ENCODE measurements around the gene GNLY.

GNLY gene

DNA sequence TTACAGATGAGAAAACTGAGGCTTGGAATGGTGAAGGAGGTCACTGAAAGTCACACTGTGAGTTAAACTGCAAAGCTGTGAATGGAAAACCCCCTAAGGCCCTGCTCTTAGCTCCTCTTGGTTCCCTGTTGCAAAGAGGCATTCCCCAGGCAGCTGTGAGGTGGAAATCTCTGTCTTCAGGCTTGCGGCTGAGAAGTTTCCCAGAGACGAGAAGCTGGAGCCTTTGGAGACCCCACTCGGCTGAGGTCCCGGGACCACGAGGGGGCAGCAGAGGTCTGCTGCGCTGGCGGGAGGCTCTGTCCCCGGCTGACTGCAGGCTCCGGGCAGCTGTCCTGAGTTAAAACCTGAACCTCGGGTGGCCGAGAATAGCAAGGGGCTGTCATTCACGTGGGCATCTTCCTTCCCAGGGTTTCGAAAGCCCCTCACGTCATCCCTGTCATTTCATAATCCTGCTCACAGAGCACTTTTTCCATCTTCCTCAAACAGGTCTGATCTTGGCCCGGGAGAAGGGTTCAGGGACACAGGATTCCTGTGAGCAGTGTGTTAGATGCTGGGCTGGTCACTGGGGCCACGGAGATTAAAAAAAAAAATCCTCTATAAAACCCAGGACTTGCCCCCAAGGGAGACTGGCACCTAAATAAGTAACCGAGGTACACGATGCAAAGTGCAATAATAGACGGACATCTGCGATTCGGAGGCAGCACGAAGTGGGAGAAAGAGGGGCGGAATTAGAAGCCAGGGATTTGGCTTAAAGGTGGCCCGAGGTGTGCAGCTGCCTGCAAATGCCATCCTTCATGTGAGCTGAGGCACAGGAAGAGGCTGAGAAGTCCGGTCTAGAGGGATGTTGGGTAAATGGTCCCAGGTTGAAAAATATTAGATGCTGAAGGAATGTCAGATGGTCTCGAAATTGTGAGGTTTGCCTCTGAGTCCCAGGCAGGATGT lies 35.0 kb downstream of the GNLY start:
- peak; percentile 54 for DNase-seq (ENCODE audit: low read depth)

DNA sequence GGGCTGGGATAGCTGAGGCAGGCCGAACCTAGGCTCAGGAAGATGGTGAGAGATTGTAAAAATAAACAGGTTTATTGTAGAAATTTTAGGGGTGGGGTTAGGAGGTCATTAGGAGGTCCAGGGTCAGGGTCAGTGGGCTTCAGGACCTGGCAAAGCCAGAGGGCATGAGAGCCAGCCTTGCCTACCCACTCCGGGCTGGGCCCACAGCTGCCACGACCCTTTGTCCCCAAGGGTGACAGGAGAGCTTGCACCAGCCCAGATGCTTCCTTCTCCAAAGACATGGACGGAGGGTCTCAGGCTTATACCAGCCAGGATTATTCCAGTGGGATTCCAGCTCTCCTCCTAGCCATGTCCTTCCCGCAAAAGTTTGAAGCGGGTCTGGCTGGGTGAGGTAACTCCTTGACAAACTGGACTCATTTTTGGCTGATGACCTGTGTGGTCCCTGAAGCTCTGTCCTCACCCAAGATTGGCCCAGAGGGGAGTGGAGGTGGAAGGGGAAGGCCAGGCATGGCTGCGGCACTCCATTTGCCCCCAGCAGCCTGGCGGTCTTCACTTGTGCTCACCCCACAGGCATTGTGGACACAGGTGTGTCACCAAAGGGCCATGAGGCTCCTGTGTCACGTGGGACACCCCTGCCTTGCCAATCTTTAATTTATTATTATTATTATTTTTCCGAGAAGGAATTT lies 35.8 kb downstream of the GNLY start:
- DNase-seq (ENCODE audit: low read depth): no peak

DNA sequence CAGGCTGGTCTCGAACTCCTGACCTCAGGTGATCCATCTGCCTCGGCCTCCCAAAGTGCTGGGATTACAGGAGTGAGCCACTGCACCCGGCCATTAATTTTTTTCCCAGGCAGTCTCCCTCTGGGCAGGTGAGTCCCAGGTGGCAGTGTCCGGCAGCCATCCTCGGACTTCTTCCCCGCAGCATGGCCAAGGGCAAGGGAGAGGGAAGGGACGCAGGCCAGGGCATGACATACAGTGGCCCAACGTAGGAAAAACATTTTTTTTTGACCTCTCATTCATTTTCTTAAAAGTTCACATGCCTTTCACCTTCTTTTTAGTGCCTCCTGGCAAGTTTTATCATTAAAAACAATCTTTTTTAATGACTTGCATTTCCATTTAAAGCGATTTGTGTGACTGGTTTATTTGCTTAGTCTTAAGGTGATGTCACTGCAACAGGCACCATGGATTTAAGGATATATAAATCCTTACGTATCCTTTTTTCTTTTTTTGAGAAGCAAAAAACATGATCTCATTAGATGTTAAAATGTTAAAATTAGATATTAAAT lies 36.6 kb downstream of the GNLY start:
- no peak for DNase-seq (ENCODE audit: low read depth)

DNA sequence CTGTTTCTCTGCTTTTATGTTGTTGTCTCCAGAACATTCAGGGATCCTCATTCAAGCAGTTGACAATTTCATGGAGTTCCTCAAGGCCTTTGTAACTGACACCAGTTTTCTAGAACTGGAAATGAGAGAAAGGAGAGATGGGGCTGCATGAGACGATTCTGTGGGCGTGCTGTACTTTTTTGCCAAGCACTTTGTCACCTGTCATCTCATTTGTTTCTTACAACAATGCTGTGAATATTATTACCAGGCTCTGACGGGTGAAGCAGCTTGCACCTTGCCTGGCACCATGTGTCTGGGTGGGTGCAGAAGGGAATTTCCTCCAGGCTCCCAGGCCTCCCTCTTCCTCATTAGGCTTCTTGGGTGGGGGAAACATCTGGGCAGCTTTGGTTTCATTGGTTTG lies 37.4 kb downstream of the GNLY start:
- no peak for DNase-seq (ENCODE audit: low read depth)

DNA sequence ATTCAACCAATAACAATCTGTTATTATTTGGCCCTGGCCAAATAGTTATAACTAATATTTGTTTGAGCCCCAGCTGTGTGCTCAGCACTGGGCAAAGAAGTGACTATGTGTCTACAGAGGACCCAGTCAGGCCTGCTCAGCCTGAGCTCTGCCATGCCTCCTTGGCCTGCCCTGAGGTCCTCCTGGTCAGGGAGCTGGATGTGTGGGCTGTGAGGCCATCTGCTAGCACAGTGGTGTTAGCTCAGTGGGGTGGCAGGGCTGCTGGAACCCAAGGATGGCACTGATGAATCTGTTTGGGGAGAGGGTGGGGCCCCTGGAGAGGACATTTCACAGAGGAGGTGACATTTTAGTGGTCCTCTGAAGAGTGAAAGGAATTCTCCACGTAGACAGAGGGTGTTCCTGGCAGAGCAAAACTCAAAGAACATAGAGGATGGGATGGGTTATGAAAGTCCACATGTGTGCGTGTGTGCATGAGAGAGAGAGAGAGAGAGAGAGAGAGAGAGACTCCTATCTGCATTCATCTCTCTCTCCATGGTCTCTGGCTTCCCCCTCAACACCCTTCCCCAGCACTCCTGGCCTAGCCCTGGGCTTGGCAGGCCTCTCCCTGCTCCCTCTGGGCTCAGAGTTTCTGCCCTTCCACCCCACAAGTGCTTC lies 38.4 kb downstream of the GNLY start:
- no peak for DNase-seq (ENCODE audit: low read depth)

DNA sequence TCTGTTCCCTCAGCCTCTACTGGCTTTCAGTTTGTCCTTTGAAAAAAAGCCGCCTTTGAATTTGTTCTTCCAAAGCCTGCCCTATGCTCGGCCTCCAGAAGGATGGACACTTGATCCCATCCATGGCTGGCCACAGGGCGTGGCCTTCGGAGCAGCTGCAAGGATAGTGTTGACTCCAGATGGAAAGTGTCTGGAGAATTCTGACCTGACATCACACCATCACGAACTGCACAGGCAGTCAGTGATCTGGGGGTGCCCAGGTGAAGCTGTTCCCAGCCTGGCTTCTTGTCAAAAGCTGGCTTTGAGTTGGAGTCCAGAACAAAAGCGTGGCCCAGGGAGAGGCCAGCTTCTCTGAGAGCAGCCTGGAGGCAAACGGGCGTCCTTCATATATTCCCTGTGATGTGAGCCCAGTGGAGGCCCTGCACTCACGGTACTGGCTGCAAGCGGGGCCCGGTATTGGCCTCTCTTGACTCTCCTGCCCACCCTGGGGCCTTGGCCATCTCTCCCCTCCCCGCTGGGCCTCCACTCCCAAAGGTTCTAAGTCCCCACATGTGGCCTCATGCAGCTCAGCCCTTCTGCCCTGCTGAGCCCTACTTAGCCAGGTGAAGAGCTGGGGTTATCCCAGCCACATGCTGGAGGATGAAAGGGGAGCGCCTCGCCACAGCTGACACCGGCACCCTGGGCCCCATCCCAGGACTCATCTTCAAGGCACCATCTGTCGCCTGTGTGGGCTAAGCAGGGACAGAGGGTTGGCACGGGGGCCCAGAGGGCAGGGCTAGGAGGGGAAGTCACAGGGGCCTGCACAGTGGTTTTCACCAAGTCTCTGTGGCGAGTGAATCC lies 39.2 kb downstream of the GNLY start:
- no peak for DNase-seq (ENCODE audit: low read depth)

DNA sequence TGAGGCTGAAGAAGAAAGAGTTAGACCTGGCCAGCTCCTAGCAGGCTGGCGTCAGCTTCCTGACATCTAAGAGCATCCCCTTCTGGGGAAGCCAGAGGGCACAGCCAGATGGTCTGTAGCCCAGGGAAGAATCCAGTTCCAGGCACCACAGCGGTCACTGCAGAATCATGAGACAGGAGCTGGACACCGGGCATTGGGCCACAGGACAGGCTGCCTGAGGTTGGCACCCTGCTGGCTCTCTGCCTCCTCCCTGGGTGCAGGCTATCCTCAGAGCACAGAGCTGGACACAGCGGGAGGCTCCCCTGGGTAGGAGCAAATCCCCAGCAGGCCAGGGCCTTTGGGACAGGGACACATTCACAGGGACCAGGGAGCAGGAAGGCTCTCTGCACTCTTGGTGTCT lies 39.9 kb downstream of the GNLY start:
- no peak for DNase-seq (ENCODE audit: low read depth)

DNA sequence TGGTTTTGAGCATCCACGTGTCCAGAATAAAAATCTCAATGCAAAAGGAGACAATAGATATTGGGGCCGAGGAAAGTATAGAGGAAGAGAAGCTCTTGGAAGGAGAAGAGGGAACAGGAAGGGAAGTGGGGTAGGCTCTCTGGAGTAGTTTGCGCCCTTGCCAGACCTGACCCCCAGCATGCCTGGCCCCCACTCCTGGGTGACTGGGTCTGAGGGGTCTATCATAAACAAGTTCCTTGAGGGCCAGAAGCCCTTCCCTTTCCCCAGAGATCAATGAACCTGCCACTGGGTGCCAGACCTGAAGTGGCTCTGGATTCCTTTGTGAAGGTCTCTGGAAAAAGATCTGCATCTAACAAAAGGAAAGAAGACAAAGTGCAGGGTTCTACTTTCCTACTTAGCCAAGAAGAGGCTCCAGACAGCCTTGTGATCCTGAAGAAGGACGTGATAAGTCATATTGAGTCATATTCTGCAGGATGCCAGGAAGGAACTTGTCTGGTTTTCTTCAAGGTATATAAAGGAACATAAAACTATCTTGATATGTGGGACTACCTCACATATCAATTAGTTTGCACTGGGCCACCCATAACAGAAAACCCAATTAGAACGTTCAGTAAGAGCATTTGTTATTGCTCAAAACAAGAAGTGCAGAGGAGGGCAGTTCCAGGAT lies 40.9 kb downstream of the GNLY start:
- DNase-seq (ENCODE audit: low read depth): no peak

DNA sequence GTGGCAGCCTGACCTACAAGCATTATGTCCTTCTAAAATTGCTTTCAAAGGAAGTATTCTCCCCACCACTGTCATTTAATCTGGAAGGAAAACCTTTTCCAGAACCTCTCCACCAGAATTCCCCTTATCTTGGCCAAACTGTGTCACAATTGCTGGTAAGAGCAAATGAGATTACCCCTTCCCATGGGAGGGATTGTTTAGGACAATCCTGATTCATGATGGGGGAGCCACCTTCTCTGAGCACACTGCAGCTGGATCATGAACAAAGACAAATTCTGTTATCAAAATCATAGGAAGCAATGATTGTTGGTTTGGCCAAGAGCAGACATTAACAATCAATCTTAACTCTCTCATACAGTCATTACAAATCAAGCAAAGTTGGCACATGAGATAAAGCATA lies 41.5 kb downstream of the GNLY start:
- DNase-seq (ENCODE audit: low read depth): no peak

DNA sequence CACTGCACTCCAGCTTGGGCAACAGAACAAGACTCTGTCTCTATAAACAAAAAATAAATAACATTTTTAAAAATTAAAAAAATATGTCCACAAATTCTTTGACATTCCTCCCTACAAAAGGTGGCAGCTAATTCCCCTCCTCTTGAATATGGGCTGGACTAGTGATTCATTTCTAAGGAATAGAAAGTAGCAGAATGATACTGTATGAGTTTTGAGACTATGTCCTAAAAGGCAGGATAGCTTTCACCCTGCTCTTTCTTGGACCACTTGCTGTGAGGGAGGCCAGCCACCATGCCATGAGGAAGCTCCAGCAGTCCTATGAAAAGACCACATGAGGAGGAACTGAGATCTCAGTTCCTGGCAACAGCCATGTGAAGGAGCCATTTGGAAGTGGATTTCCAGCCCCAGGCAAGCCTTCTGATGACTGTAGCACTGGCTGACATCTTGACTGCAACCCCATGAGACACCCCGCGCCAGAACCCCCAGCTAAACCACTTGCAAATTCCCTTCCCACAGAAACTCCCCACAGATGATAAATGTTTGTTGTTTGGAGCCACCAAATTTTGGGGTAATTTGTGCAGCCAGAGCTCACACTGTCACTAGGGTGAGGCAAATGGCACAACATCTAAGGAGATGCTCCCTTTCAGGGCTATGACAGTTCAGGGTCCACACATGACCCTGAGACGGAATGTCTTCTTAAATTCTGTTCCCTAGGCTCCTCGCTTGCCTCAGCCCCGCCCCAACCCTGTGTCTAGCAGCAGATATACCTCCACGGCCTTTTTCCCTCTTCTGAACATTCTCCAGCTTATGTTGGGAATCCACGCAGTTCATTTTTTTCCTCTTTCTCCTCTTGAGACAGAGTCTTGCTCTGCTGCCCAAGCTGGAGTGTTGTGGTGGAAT lies 42.5 kb downstream of the GNLY start:
- DNase-seq (ENCODE audit: low read depth): no peak

DNA sequence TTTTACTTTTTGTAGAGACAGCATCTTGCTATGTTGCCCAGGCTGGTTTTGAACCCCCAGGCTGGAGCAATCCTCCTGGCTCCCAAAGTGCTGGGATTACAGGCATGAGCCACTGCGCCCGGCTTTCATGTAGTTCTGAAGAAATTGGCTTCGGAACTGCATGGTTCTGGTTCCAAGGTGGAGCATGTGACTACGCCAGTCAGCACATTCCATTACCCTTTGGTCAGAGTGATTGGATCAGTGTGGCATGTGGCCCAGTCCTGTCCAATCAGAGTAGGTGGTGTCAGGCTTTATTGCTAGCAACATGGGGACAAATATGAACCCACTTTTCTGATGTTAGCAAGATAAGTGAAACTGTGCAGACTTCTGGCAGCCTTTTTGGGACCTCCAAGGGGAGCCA lies 43.3 kb downstream of the GNLY start:
- DNase-seq (ENCODE audit: low read depth): no peak

DNA sequence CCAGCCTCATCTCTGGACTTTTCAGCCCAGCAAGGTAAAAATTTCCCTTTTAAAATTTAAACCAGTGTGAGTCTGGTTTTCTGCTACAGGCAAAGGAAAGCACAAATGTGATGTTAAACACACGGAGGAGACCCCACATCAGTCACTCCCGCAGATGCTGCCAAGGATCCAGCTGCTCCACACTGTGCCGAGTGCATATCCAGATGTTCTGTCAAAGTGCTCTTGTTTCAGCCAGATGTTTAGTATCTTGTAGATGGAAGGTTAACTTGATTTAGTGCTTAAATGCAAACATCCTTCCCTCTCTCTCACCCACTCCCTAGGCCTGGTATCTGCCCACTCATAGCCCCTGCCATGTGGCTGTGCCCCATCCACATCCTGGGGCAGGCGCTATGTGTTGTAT lies 43.8 kb downstream of the GNLY start:
- DNase-seq (ENCODE audit: low read depth): no peak

DNA sequence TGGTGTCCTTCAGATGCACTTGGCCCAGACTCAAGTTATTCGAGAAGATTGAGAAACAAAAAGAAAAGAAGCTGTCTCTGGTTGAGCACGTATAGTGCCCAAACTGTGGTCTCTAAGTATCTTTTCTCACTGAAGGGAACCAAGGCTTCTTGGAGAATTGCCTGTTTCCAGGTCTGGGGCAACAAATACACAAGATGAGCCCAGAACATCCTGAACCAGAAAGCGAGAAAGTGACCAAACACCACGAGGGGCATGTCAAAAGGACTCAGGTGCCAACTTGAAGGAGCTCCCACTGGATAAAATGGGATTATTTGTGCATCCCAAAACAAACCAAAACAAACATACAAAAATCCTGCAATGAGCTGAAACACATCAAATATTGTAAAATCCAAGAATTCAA lies 46.0 kb downstream of the GNLY start:
- no peak for DNase-seq (ENCODE audit: low read depth)

DNA sequence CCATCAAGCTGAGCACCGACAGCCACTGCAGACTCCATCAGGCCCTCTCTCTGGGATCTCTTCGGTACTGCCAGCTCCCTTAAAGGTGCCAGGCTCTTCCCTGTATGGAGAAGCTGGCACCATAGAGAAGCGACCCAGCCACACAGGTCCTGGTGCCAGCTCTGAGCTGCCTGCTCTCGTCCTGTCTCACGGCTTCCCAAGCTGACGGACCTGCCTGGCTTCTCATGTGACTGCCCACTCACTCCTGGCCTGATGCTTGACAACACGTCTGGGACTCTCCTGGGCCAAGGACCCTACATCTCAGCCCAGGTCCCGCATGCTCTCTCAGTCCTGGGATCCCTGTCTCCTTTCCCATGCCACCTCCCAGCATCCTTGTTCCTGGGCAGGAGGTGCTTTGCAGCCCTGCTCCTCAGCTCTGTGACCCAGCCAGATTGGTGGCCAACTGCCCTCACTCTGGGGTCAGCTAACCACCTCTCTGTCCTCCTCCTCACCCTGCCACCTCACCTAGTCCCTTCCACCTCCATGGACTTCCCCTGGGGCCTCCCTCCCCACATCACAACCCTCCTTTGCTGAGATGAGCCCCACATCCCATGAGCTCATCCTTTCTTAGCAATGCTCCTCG lies 47.2 kb downstream of the GNLY start:
- no peak for DNase-seq (ENCODE audit: low read depth)

DNA sequence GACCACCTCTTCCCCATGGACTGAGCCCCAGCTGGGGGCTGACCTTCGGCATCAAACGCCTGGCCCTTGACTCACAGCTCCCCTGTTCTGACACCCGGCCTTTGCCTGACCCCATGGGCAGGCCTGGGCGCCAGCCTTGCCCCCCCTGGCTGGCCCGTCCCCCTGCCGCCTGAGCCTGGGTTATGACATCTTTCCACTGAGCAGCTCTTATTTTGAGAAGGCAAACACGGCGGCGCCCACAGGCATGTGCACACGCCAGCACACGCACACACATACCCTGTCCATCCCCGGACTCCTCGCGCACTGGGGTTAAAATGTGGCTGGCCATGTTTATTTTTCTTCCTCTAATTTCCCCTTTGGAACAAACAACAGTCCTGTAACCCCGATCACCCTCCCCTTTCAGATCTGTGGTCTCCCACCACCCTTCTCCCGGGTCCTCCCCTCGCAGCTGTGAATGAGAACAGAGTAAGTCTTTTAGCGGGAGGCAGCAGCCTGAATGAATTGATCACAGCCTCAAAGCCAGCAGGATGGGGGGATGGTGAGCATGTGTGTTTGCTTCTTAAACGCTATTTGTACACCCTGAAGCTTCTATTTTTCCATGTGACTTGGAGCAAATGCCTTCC lies 47.8 kb downstream of the GNLY start:
- DNase-seq (ENCODE audit: low read depth): no peak

DNA sequence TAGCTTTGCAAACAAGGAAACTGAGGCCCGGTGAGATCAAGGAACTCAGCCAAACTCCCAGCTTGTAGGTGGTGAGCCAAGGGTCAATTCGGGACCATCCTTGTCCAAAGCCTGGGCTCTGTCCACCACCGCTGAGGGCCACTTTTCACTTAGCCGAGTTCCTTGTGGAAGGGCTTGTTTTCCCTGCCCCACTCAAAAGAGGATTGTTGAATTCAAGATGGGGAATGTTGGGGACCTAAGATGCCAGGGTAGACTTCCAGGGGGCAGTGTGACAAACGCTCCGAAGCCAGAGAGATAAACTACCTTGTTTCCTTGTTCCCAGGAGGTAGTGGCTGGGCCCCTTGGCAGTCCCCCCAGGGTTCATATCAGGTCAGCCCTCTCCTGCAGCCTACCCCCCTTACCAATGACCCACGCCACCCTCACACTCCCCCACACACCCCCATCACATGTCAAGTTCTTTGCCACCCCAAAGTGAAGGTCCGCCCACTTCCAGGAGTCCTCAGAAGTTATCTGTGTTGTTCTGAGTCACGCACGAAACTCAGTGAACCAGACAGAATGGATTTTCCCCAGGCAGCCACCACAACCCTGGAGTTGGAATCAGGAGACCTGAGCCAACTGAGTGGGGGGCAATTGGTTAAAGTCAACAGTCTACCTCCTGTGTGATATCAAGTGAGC lies 49.3 kb downstream of the GNLY start:
- no peak for DNase-seq (ENCODE audit: low read depth)

DNA sequence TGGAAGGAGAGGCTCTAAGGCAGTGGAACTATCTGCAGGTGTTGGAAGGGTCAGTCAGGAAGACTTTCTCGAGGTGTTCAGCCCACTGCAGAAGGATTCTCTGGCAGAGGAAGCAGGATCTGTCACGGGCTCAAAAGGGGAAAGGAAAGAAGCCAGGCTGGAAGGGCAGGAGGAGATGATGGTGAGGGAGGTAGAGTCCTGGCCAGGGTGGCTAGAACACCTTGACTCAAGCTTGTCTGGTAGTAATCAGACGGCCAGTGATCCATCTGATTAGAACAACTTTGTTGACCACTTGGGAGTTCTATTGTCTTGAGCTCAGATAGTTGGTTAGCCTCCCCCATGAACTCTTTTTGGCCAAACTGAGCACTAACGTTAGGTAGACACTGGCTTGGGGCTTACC lies 49.9 kb downstream of the GNLY start:
- DNase-seq (ENCODE audit: low read depth): no peak

DNA sequence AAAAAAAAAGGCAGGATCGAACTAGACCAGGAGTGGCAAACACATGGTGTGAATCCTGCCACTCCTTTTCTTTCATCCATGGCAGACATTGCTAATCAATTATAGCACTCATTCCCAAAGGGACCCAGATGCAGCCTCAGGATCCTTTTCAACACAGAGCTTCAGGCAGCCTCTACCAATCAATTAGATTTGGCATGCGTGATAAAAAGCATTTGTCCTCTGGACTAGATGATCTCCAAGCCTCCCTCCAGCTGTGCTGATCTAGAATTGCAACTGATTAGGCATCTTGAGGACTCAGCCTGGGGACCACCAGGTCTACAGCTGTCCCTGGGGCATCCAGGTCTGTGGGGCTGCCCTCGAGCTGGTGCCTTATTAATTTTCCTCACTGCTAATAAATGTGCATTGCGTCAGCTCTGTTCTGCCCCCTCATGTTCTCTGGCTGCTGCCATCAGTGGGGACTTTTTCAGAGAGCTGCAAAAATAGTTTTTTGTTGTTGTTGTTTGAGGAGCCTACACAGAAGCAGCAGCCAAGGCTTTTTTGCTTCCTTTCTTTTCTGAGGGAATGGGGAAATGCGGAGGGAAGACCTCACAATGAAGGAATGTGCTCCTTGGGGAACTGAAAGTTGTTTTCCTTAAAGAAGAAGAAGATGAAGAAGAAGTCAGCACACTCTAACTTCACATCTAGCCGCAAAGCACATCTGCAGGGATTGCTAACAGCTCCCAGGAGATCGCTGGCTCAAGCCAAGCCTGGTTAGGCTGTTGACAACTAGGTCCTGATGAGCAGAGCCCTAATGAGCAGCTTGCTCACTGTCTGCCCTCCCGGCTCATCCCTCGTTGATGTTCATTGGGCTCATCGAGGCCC lies 50.8 kb downstream of the GNLY start:
- DNase-seq (ENCODE audit: low read depth): no peak
